Measurements from ENCODE around the gene PIGK.
A peak's percentile ranks its signal among the peaks of the same experiment; 100 is the strongest.

The PIGK gene

GRCh38 chr1:77219166-77219887, at the start of gene PIGK:
Gene PIGK (minus strand): TSS chr1:77219430. CDS start chr1:77219402, 28 bp downstream.
- peak; percentile 84 for TF ChIP-seq POLR2A (IDR thresholded peaks at IDR 0.05; ENCODE audit: low read depth, low read length)
- peak; percentile 96 for FAIRE-seq
- DNase-seq (ENCODE audit: insufficient read length, low spot score): peak; percentile 58

GRCh38 chr1:77267035-77267434, 47.8 kb upstream of the PIGK start:
- no peak for FAIRE-seq
- no peak for TF ChIP-seq POLR2A (IDR thresholded peaks at IDR 0.05; ENCODE audit: low read depth, low read length)
- no peak for DNase-seq (ENCODE audit: insufficient read length, low spot score)

- no peak for TF ChIP-seq POLR2A (IDR thresholded peaks at IDR 0.05; ENCODE audit: low read depth, low read length)
- FAIRE-seq (no peak), DNase-seq (ENCODE audit: insufficient read length, low spot score) (no peak)
Observed at GRCh38 chr1:77265180-77265579, 46.0 kb upstream of the PIGK start.

- FAIRE-seq (no peak), DNase-seq (ENCODE audit: insufficient read length, low spot score) (no peak)
- no peak for TF ChIP-seq POLR2A (IDR thresholded peaks at IDR 0.05; ENCODE audit: low read depth, low read length)
Observed at GRCh38 chr1:77263708-77264107, 44.5 kb upstream of the PIGK start.

GRCh38 chr1:77253211-77253610, 34.0 kb upstream of the PIGK start:
- no peak for FAIRE-seq
- no peak for DNase-seq (ENCODE audit: insufficient read length, low spot score)
- no peak for TF ChIP-seq POLR2A (IDR thresholded peaks at IDR 0.05; ENCODE audit: low read depth, low read length)

- no peak for FAIRE-seq
- TF ChIP-seq POLR2A (IDR thresholded peaks at IDR 0.05; ENCODE audit: low read depth, low read length): no peak
- no peak for DNase-seq (ENCODE audit: insufficient read length, low spot score)
Observed at GRCh38 chr1:77250126-77250525, 30.9 kb upstream of the PIGK start.

- TF ChIP-seq POLR2A (IDR thresholded peaks at IDR 0.05; ENCODE audit: low read depth, low read length): no peak
- DNase-seq (ENCODE audit: insufficient read length, low spot score): no peak
- FAIRE-seq: no peak
Observed at GRCh38 chr1:77245830-77246229, 26.6 kb upstream of the PIGK start.

- DNase-seq (ENCODE audit: insufficient read length, low spot score): no peak
- TF ChIP-seq POLR2A (IDR thresholded peaks at IDR 0.05; ENCODE audit: low read depth, low read length): no peak
- FAIRE-seq: no peak
Observed at GRCh38 chr1:77239311-77239710, 20.1 kb upstream of the PIGK start.

- DNase-seq (ENCODE audit: insufficient read length, low spot score) (no peak), FAIRE-seq (no peak)
- TF ChIP-seq POLR2A (IDR thresholded peaks at IDR 0.05; ENCODE audit: low read depth, low read length): no peak
Observed at GRCh38 chr1:77238462-77238861, 19.2 kb upstream of the PIGK start.

- DNase-seq (ENCODE audit: insufficient read length, low spot score) (no peak), FAIRE-seq (no peak)
- TF ChIP-seq POLR2A (IDR thresholded peaks at IDR 0.05; ENCODE audit: low read depth, low read length): no peak
Observed at GRCh38 chr1:77234943-77235342, 15.7 kb upstream of the PIGK start.

GRCh38 chr1:77234096-77234495, 14.9 kb upstream of the PIGK start:
- no peak for DNase-seq (ENCODE audit: insufficient read length, low spot score)
- no peak for TF ChIP-seq POLR2A (IDR thresholded peaks at IDR 0.05; ENCODE audit: low read depth, low read length)
- FAIRE-seq: no peak

GRCh38 chr1:77232829-77233228, 13.6 kb upstream of the PIGK start:
- no peak for FAIRE-seq
- no peak for DNase-seq (ENCODE audit: insufficient read length, low spot score)
- no peak for TF ChIP-seq POLR2A (IDR thresholded peaks at IDR 0.05; ENCODE audit: low read depth, low read length)

- DNase-seq (ENCODE audit: insufficient read length, low spot score) (no peak), FAIRE-seq (no peak)
- TF ChIP-seq POLR2A (IDR thresholded peaks at IDR 0.05; ENCODE audit: low read depth, low read length): no peak
Observed at GRCh38 chr1:77230051-77230450, 10.8 kb upstream of the PIGK start.

GRCh38 chr1:77228836-77229235, 9.6 kb upstream of the PIGK start:
- peak; percentile 15 for FAIRE-seq
- DNase-seq (ENCODE audit: insufficient read length, low spot score): no peak
- no peak for TF ChIP-seq POLR2A (IDR thresholded peaks at IDR 0.05; ENCODE audit: low read depth, low read length)

GRCh38 chr1:77227381-77227780, 8.2 kb upstream of the PIGK start:
- DNase-seq (ENCODE audit: insufficient read length, low spot score) (no peak), FAIRE-seq (no peak)
- no peak for TF ChIP-seq POLR2A (IDR thresholded peaks at IDR 0.05; ENCODE audit: low read depth, low read length)
